Loucy (cell line): ENCODE data around the gene VPS18.

Experiments
- H2AFZ ChIP-seq: fragments of 200-600 bp; sonication (generic); 2 replicates; pipeline ENCODE4 v1.6.0; 2016; ENCODE audit warnings: antibody characterized with exemption, mild to moderate bottlenecking, low read length, moderate library complexity
- H3F3A ChIP-seq: fragments of 200-600 bp; 2 replicates; pipeline ENCODE4 v1.6.0; 2016; ENCODE audit warnings: antibody characterized with exemption, low read depth, mild to moderate bottlenecking
- H3K27me3 ChIP-seq: fragments of 200-600 bp; sonication (generic); 2 replicates; pipeline ENCODE4 v1.6.1; 2014; ENCODE audit warnings: low read length, mild to moderate bottlenecking; ENCODE audit not compliant: insufficient read depth, poor library complexity, severe bottlenecking
- H3K36me3 ChIP-seq: fragments of 200-600 bp; sonication (generic); 2 replicates; pipeline ENCODE4 v1.6.1; 2016; ENCODE audit warnings: low read length; ENCODE audit not compliant: insufficient read depth
- H3K4me1 ChIP-seq: fragments of 200-600 bp; sonication (generic); 2 replicates; pipeline ENCODE4 v1.5.1; 2014; ENCODE audit warnings: low read length, mild to moderate bottlenecking; ENCODE audit not compliant: insufficient read depth, poor library complexity, severe bottlenecking
- H3K4me2 ChIP-seq: fragments of 200-600 bp; sonication (generic); 2 replicates; pipeline ENCODE4 v1.6.0; 2014; ENCODE audit warnings: antibody characterized with exemption, low read length, low read depth, mild to moderate bottlenecking; ENCODE audit not compliant: poor library complexity, severe bottlenecking
- H3K4me3 ChIP-seq: fragments of 200-600 bp; sonication (generic); 2 replicates; pipeline ENCODE4 v1.5.1; 2014; ENCODE audit warnings: low read length, mild to moderate bottlenecking, mixed read lengths; ENCODE audit not compliant: poor library complexity, severe bottlenecking
- H3K79me2 ChIP-seq: fragments of 200-600 bp; sonication (generic); 2 replicates; pipeline ENCODE4 v1.6.1; 2014; ENCODE audit warnings: low read length; ENCODE audit not compliant: insufficient read depth
- H3K9ac ChIP-seq: fragments of 200-600 bp; sonication (generic); 2 replicates; pipeline ENCODE4 v1.6.0; 2014; ENCODE audit warnings: mild to moderate bottlenecking, low read depth, low read length, moderate library complexity; ENCODE audit not compliant: poor library complexity, severe bottlenecking
- H3K9me2 ChIP-seq: fragments of 200-600 bp; sonication (generic); replicated peaks from 2 replicates; pipeline ENCODE4 v1.6.1; 2016; ENCODE audit warnings: low read depth, low read length, mixed read lengths
- H3K9me3 ChIP-seq: fragments of 200-600 bp; sonication (generic); 2 replicates; pipeline ENCODE4 v1.6.1; 2014; ENCODE audit warnings: mild to moderate bottlenecking, antibody characterized with exemption, low read length, low read depth; ENCODE audit not compliant: insufficient read depth
- H4K20me1 ChIP-seq: fragments of 200-600 bp; sonication (generic); 2 replicates; pipeline ENCODE4 v1.6.0; 2014; ENCODE audit warnings: antibody characterized with exemption, low read length, mild to moderate bottlenecking; ENCODE audit not compliant: insufficient read depth, poor library complexity, severe bottlenecking
- CTCF ChIP-seq: fragments of 200-600 bp; sonication (generic); conservative IDR thresholded peaks from 2 replicates; pipeline ENCODE4 v1.5.1; 2014; ENCODE audit warnings: mild to moderate bottlenecking, antibody characterized with exemption, low read length
- EZH2phosphoT487 ChIP-seq: fragments of 200-600 bp; IDR thresholded peaks from 2 replicates; pipeline ENCODE4 v1.6.1; 2018; ENCODE audit warnings: antibody characterized with exemption, mild to moderate bottlenecking, moderate library complexity, borderline replicate concordance

Gene VPS18

GRCh38 chr15:40922608-40923005 is 28.4 kb downstream of the VPS18 start:
- Histone ChIP-seq H3K27me3 (peaks cover 11% of the 10 kb centered on the region), H3K9ac (no peak overlapping the region), H3K9me2 (no peaks in the 10 kb centered on the region), H3K36me3 (no peaks in the 10 kb centered on the region), H3F3A (no peaks in the 10 kb centered on the region), H3K9me3 (no peaks in the 10 kb centered on the region), H3K79me2 (no peaks in the 10 kb centered on the region), H4K20me1 (no peaks in the 10 kb centered on the region), H2AFZ (no peak overlapping the region), H3K4me3 (no peak overlapping the region), H3K4me1 (peaks cover 10% of the 10 kb centered on the region), H3K4me2 (no peak overlapping the region)
- TF ChIP-seq EZH2phosphoT487 (no peak), CTCF (no peak)

DNA sequence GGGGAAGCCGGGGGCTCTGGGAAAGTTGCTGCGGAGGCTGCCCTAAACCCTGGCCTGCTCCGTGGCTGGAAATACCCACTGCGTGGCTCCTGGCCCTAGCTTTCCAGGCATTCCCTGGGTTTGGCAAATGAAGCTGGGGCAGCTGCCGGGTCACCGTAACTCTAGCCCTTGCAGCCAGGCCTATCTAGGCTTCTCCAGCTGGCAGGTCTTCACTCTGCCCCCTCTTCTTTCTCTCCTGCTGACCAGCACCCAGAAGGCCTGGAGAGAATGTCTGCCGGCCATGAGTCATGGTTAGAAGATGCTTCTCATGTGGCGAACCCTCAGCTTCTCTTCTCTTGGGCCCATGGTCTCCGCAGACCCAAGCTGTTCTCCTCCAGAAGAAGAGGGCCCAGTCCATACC is 29.3 kb downstream of the VPS18 start:
- H3K79me2 ChIP-seq = no peaks in the 10 kb centered on the region
- no peaks in the 10 kb centered on the region for H3K9me3 ChIP-seq
- H3K4me3 ChIP-seq = no peak overlapping the region
- no peak overlapping the region for H2AFZ ChIP-seq
- no peaks in the 10 kb centered on the region for H3K36me3 ChIP-seq
- no peaks in the 10 kb centered on the region for H4K20me1 ChIP-seq
- no peak overlapping the region for H3K4me2 ChIP-seq
- peaks cover 16% of the 10 kb centered on the region for H3K27me3 ChIP-seq
- H3K9ac ChIP-seq = no peak overlapping the region
- H3K9me2 ChIP-seq = no peaks in the 10 kb centered on the region
- peaks cover 19% of the 10 kb centered on the region for H3K4me1 ChIP-seq
- TF ChIP-seq CTCF (no peak), EZH2phosphoT487 (no peak)
- no peaks in the 10 kb centered on the region for H3F3A ChIP-seq

- Histone ChIP-seq H3K79me2 (no peaks in the 10 kb centered on the region), H2AFZ (no peak overlapping the region), H3K4me1 (peaks cover 24% of the 10 kb centered on the region), H3K4me2 (no peak overlapping the region), H3K4me3 (no peak overlapping the region), H3K9me2 (no peaks in the 10 kb centered on the region), H4K20me1 (no peaks in the 10 kb centered on the region), H3K27me3 (peaks cover 16% of the 10 kb centered on the region), H3K36me3 (no peaks in the 10 kb centered on the region), H3K9ac (no peak overlapping the region), H3K9me3 (no peaks in the 10 kb centered on the region), H3F3A (no peaks in the 10 kb centered on the region)
- no peak for TF ChIP-seq CTCF
- TF ChIP-seq EZH2phosphoT487 = no peak
These were observed 31.2 kb downstream of the VPS18 start for GRCh38 chr15:40925495-40925862.
